Nephron progenitor cell (in vitro differentiated cells): Measurements from ENCODE around the gene ZBTB9.

Experiments
- DNase-seq: peaks from one replicate; pipeline ENCODE4 v3.0.0; 2021
- H3K27ac Mint-ChIP-seq: 2 replicates; pipeline ENCODE4 v1.8.0; 2021; ENCODE audit warnings: mild to moderate bottlenecking, moderate library complexity, mixed read lengths
- H3K27me3 Mint-ChIP-seq: 2 replicates; pipeline ENCODE4 v1.8.0; 2021; ENCODE audit warnings: mild to moderate bottlenecking, low read depth, mixed read lengths; ENCODE audit not compliant: poor library complexity
- H3K36me3 Mint-ChIP-seq: 2 replicates; pipeline ENCODE4 v1.8.0; 2021; ENCODE audit warnings: low read depth, mixed read lengths
- H3K4me1 Mint-ChIP-seq: 2 replicates; pipeline ENCODE4 v1.8.0; 2021; ENCODE audit warnings: mixed read lengths
- H3K4me3 Mint-ChIP-seq: 2 replicates; pipeline ENCODE4 v1.8.0; 2021; ENCODE audit warnings: mild to moderate bottlenecking, moderate library complexity, mixed read lengths
- H3K9me3 Mint-ChIP-seq: 2 replicates; pipeline ENCODE4 v1.8.0; 2021; ENCODE audit warnings: mild to moderate bottlenecking, moderate library complexity, mixed read lengths
- TF ChIP-seq, protein P1 (sequence below): fragments of 200-600 bp; sonication (generic); IDR thresholded peaks from 2 replicates; pipeline ENCODE4 v1.5.0; 2021; ENCODE audit warnings: antibody characterized with exemption

Gene ZBTB9

DNA sequence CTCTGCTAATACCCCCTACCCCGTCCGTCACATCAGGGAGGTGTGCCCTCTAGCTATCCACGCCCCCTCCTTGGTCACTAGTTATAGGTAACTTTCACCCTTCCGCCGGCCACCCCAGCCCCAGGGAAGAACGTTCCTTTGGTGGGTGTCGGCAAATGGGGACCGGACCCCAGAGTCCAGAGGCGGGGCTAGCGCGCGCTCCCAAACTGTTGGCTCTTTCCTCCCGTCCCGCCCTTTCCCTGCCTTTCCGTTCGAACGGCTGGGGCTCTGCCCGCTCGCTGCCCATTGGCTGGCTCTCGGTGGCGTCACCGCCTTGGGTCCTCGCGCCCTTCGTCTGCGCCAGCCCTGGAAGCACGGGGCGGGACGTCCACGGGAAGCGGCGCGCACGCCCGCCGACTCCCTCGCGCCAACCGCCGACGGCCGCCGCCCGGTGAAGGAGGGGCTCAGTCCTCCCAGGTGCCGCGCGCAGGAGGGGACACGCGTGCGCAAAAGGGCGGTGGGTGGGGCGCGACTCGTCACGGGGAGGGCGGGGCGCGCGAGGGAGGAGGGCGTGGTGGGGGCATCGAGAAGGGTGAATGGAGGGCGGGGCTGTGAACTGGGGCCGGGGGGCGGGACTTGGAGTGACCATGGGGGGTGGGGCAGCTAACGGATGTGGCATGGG, 44.2 kb upstream of the ZBTB9 start:
- Mint-ChIP-seq H3K4me3 (peak overlapping the region; percentile 94), H3K9me3 (no peaks in the 10 kb centered on the region), H3K27ac (peak overlapping the region; percentile 99), H3K27me3 (peaks cover 3% of the 10 kb centered on the region), H3K4me1 (peaks cover 48% of the 10 kb centered on the region), H3K36me3 (peaks cover 24% of the 10 kb centered on the region)
- TF ChIP-seq, protein P1, sequence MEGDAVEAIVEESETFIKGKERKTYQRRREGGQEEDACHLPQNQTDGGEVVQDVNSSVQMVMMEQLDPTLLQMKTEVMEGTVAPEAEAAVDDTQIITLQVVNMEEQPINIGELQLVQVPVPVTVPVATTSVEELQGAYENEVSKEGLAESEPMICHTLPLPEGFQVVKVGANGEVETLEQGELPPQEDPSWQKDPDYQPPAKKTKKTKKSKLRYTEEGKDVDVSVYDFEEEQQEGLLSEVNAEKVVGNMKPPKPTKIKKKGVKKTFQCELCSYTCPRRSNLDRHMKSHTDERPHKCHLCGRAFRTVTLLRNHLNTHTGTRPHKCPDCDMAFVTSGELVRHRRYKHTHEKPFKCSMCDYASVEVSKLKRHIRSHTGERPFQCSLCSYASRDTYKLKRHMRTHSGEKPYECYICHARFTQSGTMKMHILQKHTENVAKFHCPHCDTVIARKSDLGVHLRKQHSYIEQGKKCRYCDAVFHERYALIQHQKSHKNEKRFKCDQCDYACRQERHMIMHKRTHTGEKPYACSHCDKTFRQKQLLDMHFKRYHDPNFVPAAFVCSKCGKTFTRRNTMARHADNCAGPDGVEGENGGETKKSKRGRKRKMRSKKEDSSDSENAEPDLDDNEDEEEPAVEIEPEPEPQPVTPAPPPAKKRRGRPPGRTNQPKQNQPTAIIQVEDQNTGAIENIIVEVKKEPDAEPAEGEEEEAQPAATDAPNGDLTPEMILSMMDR: no peak
- DNase-seq: peak; percentile 96

DNA sequence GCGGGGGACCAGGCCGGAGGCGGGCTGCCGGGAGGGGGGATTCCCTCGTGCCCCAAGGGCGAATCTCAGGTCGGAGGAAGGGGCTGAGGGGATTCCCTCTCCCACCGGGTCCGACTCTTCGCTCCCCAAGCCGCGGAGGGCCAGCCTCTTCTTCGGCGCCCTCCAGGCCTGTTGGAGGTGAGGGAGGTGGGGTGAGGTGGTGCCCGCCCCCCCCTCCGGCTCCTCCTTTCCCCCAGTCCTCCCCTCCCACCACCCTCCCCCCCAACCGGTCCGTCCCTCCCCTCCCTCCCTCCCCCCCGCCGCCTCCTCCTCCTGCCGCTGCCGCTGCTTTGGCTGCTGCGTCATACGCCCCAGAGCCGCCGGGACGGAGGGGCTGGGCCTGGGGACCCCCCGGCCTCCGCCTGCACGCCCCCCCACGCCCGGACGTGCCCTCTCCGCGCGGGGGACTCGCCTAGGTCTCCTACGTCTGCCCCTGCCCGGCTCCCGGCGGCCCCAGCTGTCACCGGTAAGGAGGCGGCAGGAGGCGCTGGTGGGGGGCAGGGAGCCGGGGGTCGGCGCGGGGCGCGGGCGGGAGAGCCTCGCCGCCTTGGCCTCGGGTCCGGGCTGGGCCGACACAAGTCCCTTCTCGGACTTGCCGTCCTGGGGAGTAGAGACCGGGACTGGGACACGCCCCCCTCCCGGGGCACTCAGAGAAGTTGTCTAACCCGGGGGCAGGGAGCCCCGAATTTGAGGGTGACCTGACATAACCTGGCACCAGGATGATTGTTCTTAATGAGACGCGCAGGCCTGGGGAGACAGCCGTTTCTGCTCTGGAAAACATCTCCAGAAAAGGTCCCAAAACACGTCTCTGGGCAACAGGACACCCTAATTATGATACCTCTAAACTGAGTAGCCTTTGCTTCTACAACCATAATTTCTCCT, 43.4 kb upstream of the ZBTB9 start, which contains the start of gene PHF1:
TSS of gene PHF1 (plus strand) at position 304 of the 921 bp plus-strand sequence. CDS start 1,250 bp downstream, outside the sequence.
- Mint-ChIP-seq H3K27me3 (no peaks in the 10 kb centered on the region), H3K4me3 (peak within 1 kb of the TSS; percentile 94), H3K9me3 (no peaks in the 10 kb centered on the region), H3K27ac (peak within 1 kb of the TSS; percentile 99), H3K36me3 (peaks cover 24% of the 10 kb centered on the region), H3K4me1 (peaks cover 55% of the 10 kb centered on the region)
- peak; percentile 71 for DNase-seq
- TF ChIP-seq, protein P1: no peak

DNA sequence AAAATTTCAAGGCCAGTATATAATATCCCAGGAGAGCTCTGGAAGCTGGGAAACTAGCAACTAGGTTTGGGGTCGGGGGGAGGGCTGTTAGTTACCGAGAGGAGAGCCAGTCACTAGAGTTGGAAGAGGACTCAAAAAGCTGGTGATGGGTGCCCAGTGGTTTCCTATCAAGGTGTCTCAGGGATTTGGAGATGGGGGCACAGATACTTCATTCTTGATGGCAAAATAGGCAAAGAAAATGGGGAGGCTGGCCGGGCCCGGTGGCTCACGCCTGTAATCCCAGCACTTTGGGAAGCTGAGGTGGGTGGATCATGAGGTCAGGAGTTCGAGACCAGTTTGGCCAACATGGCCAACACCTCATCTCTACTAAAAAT, 42.8 kb upstream of the ZBTB9 start:
- Mint-ChIP-seq H3K9me3 (no peaks in the 10 kb centered on the region), H3K27ac (peak overlapping the region; percentile 78), H3K4me1 (peaks cover 62% of the 10 kb centered on the region), H3K36me3 (peaks cover 24% of the 10 kb centered on the region), H3K27me3 (no peaks in the 10 kb centered on the region), H3K4me3 (peak overlapping the region; percentile 81)
- TF ChIP-seq, protein P1: no peak
- no peak for DNase-seq

DNA sequence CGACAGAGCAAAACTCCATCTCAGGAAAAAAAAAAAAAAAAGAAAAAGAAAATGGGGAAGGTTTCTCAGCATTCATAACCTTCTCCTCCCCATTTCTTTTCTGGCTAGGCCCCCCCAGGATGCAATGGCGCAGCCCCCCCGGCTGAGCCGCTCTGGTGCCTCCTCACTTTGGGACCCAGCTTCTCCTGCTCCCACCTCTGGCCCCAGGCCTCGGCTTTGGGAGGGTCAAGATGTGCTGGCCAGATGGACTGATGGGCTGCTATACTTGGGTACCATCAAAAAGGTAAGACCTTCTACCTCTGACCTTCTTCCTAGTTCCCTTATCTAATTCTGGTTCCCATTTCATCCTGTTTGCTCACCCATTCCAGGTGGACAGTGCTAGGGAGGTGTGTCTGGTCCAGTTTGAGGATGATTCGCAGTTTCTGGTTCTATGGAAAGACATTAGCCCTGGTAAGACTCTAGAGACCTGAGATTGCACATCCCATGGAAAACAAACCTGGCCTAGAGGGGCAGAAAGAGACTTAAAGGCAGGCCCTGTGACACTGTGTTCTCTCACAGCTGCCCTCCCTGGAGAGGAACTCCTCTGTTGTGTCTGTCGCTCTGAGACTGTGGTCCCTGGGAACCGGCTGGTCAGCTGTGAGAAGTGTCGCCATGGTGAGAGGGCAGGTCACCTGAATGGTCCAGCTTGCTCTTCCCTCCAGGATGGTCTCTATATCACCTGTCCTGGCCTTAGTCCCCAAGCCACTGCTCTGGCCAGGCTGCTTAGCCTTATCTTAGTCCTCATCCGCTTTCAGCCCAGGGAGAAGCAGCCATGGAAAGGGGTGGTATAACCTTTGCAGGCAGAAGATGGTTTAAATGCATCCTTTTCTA, 42.0 kb upstream of the ZBTB9 start:
- H3K27ac Mint-ChIP-seq: peak overlapping the region; percentile 71

More for the DNA sequence above, 42.0 kb upstream of the ZBTB9 start:
- Mint-ChIP-seq H3K4me1 (peaks cover 70% of the 10 kb centered on the region), H3K4me3 (peak overlapping the region; percentile 81), H3K36me3 (peaks cover 22% of the 10 kb centered on the region), H3K27me3 (no peaks in the 10 kb centered on the region), H3K9me3 (no peaks in the 10 kb centered on the region)
- no peak for DNase-seq
- TF ChIP-seq, protein P1: no peak
